ENCODE measurements around the gene DTL.

Gene DTL

GRCh38 chr1:212091438-212092121 lies 56.0 kb downstream of the DTL start:
- TF ChIP-seq GATA1 (IDR thresholded peaks at IDR 0.05; ENCODE audit: low read depth, low read length): no peak
- no peak for TF ChIP-seq POLR2A (IDR thresholded peaks at IDR 0.05; ENCODE audit: low read length)
- no peak for DNase-seq

GRCh38 chr1:212097360-212097759 lies 61.8 kb downstream of the DTL start:
- no peak for DNase-seq
- no peak for TF ChIP-seq POLR2A (IDR thresholded peaks at IDR 0.05; ENCODE audit: low read length)
- TF ChIP-seq GATA1 (IDR thresholded peaks at IDR 0.05; ENCODE audit: low read depth, low read length): no peak

- DNase-seq: no peak
- no peak for TF ChIP-seq POLR2A (IDR thresholded peaks at IDR 0.05; ENCODE audit: low read length)
Observed at GRCh38 chr1:212098310-212098709, 62.8 kb downstream of the DTL start.

- no peak for DNase-seq
- TF ChIP-seq GATA1 (IDR thresholded peaks at IDR 0.05; ENCODE audit: low read depth, low read length) (no peak), POLR2A (IDR thresholded peaks at IDR 0.05; ENCODE audit: low read length) (no peak)
Observed at GRCh38 chr1:212098771-212099170, 63.2 kb downstream of the DTL start.

GRCh38 chr1:212101251-212101650 lies 65.7 kb downstream of the DTL start:
- DNase-seq: no peak
- TF ChIP-seq GATA1 (IDR thresholded peaks at IDR 0.05; ENCODE audit: low read depth, low read length): no peak
- TF ChIP-seq POLR2A (IDR thresholded peaks at IDR 0.05; ENCODE audit: low read length): no peak

GRCh38 chr1:212101735-212102134 lies 66.2 kb downstream of the DTL start:
- DNase-seq: no peak
- no peak for TF ChIP-seq GATA1 (IDR thresholded peaks at IDR 0.05; ENCODE audit: low read depth, low read length)
- TF ChIP-seq POLR2A (IDR thresholded peaks at IDR 0.05; ENCODE audit: low read length): no peak

- TF ChIP-seq POLR2A (IDR thresholded peaks at IDR 0.05; ENCODE audit: low read length) (no peak), GATA1 (IDR thresholded peaks at IDR 0.05; ENCODE audit: low read depth, low read length) (no peak)
- DNase-seq: no peak
Observed at GRCh38 chr1:212104586-212105325, 69.2 kb downstream of the DTL start.

GRCh38 chr1:212106286-212106792 lies 70.8 kb downstream of the DTL start:
- no peak for DNase-seq
- TF ChIP-seq POLR2A (IDR thresholded peaks at IDR 0.05; ENCODE audit: low read length) (no peak), GATA1 (IDR thresholded peaks at IDR 0.05; ENCODE audit: low read depth, low read length) (no peak)

GRCh38 chr1:212107481-212107880 lies 71.9 kb downstream of the DTL start:
- no peak for TF ChIP-seq GATA1 (IDR thresholded peaks at IDR 0.05; ENCODE audit: low read depth, low read length)
- no peak for DNase-seq

- no peak for DNase-seq
- TF ChIP-seq GATA1 (IDR thresholded peaks at IDR 0.05; ENCODE audit: low read depth, low read length): no peak
- TF ChIP-seq POLR2A (IDR thresholded peaks at IDR 0.05; ENCODE audit: low read length): no peak
Observed at GRCh38 chr1:212108187-212108586, 72.6 kb downstream of the DTL start.

GRCh38 chr1:212108981-212109380 lies 73.4 kb downstream of the DTL start:
- DNase-seq: no peak
- no peak for TF ChIP-seq POLR2A (IDR thresholded peaks at IDR 0.05; ENCODE audit: low read length)

- TF ChIP-seq GATA1 (IDR thresholded peaks at IDR 0.05; ENCODE audit: low read depth, low read length) (no peak), POLR2A (IDR thresholded peaks at IDR 0.05; ENCODE audit: low read length) (peak; percentile 13)
- DNase-seq: no peak
Observed at GRCh38 chr1:212109728-212110127, 74.2 kb downstream of the DTL start.

GRCh38 chr1:212110617-212111016 lies 75.1 kb downstream of the DTL start:
- DNase-seq: no peak
- TF ChIP-seq GATA1 (IDR thresholded peaks at IDR 0.05; ENCODE audit: low read depth, low read length): no peak
- no peak for TF ChIP-seq POLR2A (IDR thresholded peaks at IDR 0.05; ENCODE audit: low read length)

GRCh38 chr1:212111536-212111935 lies 76.0 kb downstream of the DTL start:
- no peak for DNase-seq
- no peak for TF ChIP-seq GATA1 (IDR thresholded peaks at IDR 0.05; ENCODE audit: low read depth, low read length)
- no peak for TF ChIP-seq POLR2A (IDR thresholded peaks at IDR 0.05; ENCODE audit: low read length)

- no peak for TF ChIP-seq POLR2A (IDR thresholded peaks at IDR 0.05; ENCODE audit: low read length)
- no peak for TF ChIP-seq GATA1 (IDR thresholded peaks at IDR 0.05; ENCODE audit: low read depth, low read length)
Observed at GRCh38 chr1:212113706-212114105, 78.2 kb downstream of the DTL start.

More at GRCh38 chr1:212113706-212114105, 78.2 kb downstream of the DTL start:
- no peak for DNase-seq
